GM23338 (cell line): ENCODE results near the gene UQCR11. TPM values are rescaled to one million over a fixed set of nuclear protein-coding genes. Genes with fewer than 3 reads are reported as not detected.

ENCODE experiments used
- ATAC-seq: fragments of 200-7000 bp; cut with Tn5 transposase; 3 replicates; pipeline ENCODE4 v1.9.1; 2020
- DNase-seq: peaks from one replicate; pipeline ENCODE4 v3.0.0-alpha.2; 2015; ENCODE audit warnings: low spot score
- H2AFZ ChIP-seq: fragments of 200-600 bp; sonication (generic); 2 replicates; pipeline ENCODE4 v1.8.0; 2016; ENCODE audit warnings: antibody characterized with exemption, mild to moderate bottlenecking, moderate library complexity
- H3F3A ChIP-seq: fragments of 200-600 bp; sonication (generic); replicated peaks from 2 replicates; pipeline ENCODE4 v1.8.0; 2017; ENCODE audit warnings: antibody characterized with exemption, mixed run types, low read depth
- H3K27ac ChIP-seq: fragments of 200-600 bp; sonication (generic); 2 replicates; pipeline ENCODE4 v1.6.1; 2016; ENCODE audit warnings: low read depth
- H3K27me3 ChIP-seq: fragments of 200-600 bp; sonication (generic); 2 replicates; pipeline ENCODE4 v1.8.0; 2016; ENCODE audit warnings: mild to moderate bottlenecking, mixed run types, moderate library complexity; ENCODE audit not compliant: insufficient read depth
- H3K36me3 ChIP-seq: fragments of 200-600 bp; sonication (generic); 2 replicates; pipeline ENCODE4 v1.8.0; 2016; ENCODE audit warnings: mild to moderate bottlenecking; ENCODE audit not compliant: insufficient read depth
- H3K4me1 ChIP-seq: fragments of 200-600 bp; sonication (generic); 2 replicates; pipeline ENCODE4 v1.8.0; 2016; ENCODE audit warnings: mild to moderate bottlenecking, moderate library complexity; ENCODE audit not compliant: insufficient read depth
- H3K4me2 ChIP-seq: fragments of 200-600 bp; sonication (generic); 2 replicates; pipeline ENCODE4 v1.7.1; 2017; ENCODE audit warnings: mixed run types
- H3K4me3 ChIP-seq: fragments of 200-600 bp; sonication (generic); 2 replicates; pipeline ENCODE4 v1.6.1; 2016; ENCODE audit warnings: mixed run types
- H3K79me2 ChIP-seq: fragments of 200-600 bp; sonication (generic); replicated peaks from 2 replicates; pipeline ENCODE4 v1.8.0; 2017; ENCODE audit warnings: mild to moderate bottlenecking; ENCODE audit not compliant: insufficient read depth
- H3K9me2 ChIP-seq: fragments of 200-600 bp; sonication (generic); 2 replicates; pipeline ENCODE4 v1.8.0; 2017; ENCODE audit not compliant: insufficient read depth
- H4K20me1 ChIP-seq: fragments of 200-600 bp; sonication (generic); replicated peaks from 2 replicates; pipeline ENCODE4 v1.8.0; 2017; ENCODE audit warnings: mild to moderate bottlenecking; ENCODE audit not compliant: insufficient read depth
- H3K27ac Mint-ChIP-seq: 2 replicates; pipeline ENCODE4 v1.8.0; 2020; ENCODE audit warnings: inconsistent platforms, mild to moderate bottlenecking, moderate library complexity, mixed read lengths
- H3K27me3 Mint-ChIP-seq: 3 replicates; pipeline ENCODE4 v1.8.0; 2022; ENCODE audit warnings: low read depth, mild to moderate bottlenecking, moderate library complexity, mixed read lengths, inconsistent platforms; ENCODE audit not compliant: insufficient read depth, poor library complexity
- H3K36me3 Mint-ChIP-seq: 3 replicates; pipeline ENCODE4 v1.8.0; 2021; ENCODE audit warnings: low read depth, mild to moderate bottlenecking, inconsistent platforms, moderate library complexity, mixed read lengths
- H3K4me1 Mint-ChIP-seq: 3 replicates; pipeline ENCODE4 v1.8.0; 2020; ENCODE audit warnings: mild to moderate bottlenecking, inconsistent platforms, mixed read lengths
- H3K4me3 Mint-ChIP-seq: 3 replicates; pipeline ENCODE4 v1.8.0; 2021; ENCODE audit warnings: moderate library complexity, mild to moderate bottlenecking, inconsistent platforms, mixed read lengths
- H3K9me3 Mint-ChIP-seq: 3 replicates; pipeline ENCODE4 v1.8.0; 2020; ENCODE audit warnings: moderate library complexity, mild to moderate bottlenecking, inconsistent platforms, mixed read lengths
- CREB1 ChIP-seq: fragments of 250-450 bp; sonication (Bioruptor Pico); IDR thresholded peaks from 2 replicates; pipeline ENCODE4 v1.5.0; 2020; ENCODE audit warnings: low read depth, mild to moderate bottlenecking, moderate library complexity
- CTCF ChIP-seq, 2 experiments: fragments of 200-600 bp in 1 of 2; sonication (generic) in 1 of 2; conservative IDR thresholded peaks; 2 replicates each; pipeline versions ENCODE4 v1.5.1 to v1.6.1; 2016 to 2017; ENCODE audit warnings: antibody characterized with exemption in 2 of 2, low read depth in 2 of 2, mild to moderate bottlenecking in 2 of 2, moderate library complexity in 1 of 2
- ETS1 ChIP-seq: IDR thresholded peaks from 2 replicates; pipeline ENCODE4 v1.6.1; 2016; ENCODE audit warnings: antibody characterized with exemption
- EZH2 ChIP-seq: fragments of 200-600 bp; sonication (generic); IDR thresholded peaks from one replicate; pipeline ENCODE4 v1.8.0; 2017; ENCODE audit warnings: antibody characterized with exemption, mild to moderate bottlenecking, low read depth; ENCODE audit not compliant: unreplicated experiment
- EZH2phosphoT487 ChIP-seq: fragments of 200-600 bp; sonication (generic); IDR thresholded peaks from one replicate; pipeline ENCODE4 v1.8.1; 2018; ENCODE audit warnings: antibody characterized with exemption; ENCODE audit not compliant: unreplicated experiment
- JUNB ChIP-seq: IDR thresholded peaks from one replicate; pipeline ENCODE4 v1.6.1; 2016; ENCODE audit warnings: antibody characterized with exemption; ENCODE audit not compliant: unreplicated experiment
- NANOG ChIP-seq: IDR thresholded peaks from 2 replicates; pipeline ENCODE4 v1.6.1; 2016; ENCODE audit warnings: antibody characterized with exemption, borderline replicate concordance
- POLR2AphosphoS5 ChIP-seq: IDR thresholded peaks from 2 replicates; pipeline ENCODE4 v1.6.1; 2016; ENCODE audit warnings: antibody characterized with exemption, low read depth
- REST ChIP-seq: IDR thresholded peaks from one replicate; pipeline ENCODE4 v1.6.1; 2018; ENCODE audit warnings: antibody characterized with exemption; ENCODE audit not compliant: unreplicated experiment
- STAT1 ChIP-seq: IDR thresholded peaks from one replicate; pipeline ENCODE4 v1.6.1; 2016; ENCODE audit warnings: antibody characterized with exemption; ENCODE audit not compliant: unreplicated experiment
- ZNF114 ChIP-seq: fragments of 250-450 bp; sonication (Bioruptor Pico); IDR thresholded peaks from 2 replicates; pipeline ENCODE4 v1.5.0; 2020; ENCODE audit warnings: mild to moderate bottlenecking, moderate library complexity
- ZNF331 ChIP-seq: fragments of 250-450 bp; sonication (Bioruptor Pico); IDR thresholded peaks from 2 replicates; pipeline ENCODE4 v1.5.0; 2020; ENCODE audit warnings: low read depth, mild to moderate bottlenecking, moderate library complexity
- ZNF462 ChIP-seq: fragments of 250-450 bp; sonication (Bioruptor Pico); IDR thresholded peaks from 2 replicates; pipeline ENCODE4 v1.5.0; 2020; ENCODE audit warnings: mild to moderate bottlenecking, moderate library complexity
- polyA plus RNA-seq: library from polyadenylated mRNA; unstranded; fragments of >200 nt; fragmentation: Nextera tagmentation; extraction: Ambion mirVana; gene quantifications from 2 replicates; pipeline ENCODE4 v1.2.1, GENCODE V29; 2016
- total RNA-seq: library from RNA; depleted of rRNA; stranded (reverse); fragments of >200 nt; shearing (Covaris generic); gene quantifications from 2 replicates; pipeline ENCODE4 v1.2.3, GENCODE V29; 2014

Gene UQCR11
- total and polyA plus RNA-seq, 2 experiments from 2014 or later = 46.4 to 413 TPM

GRCh38 chr19:1610579-1610978, 5.3 kb upstream of the UQCR11 start:
- peaks cover 31% of the 10 kb centered on the region for H3K27me3 Mint-ChIP-seq
- no peak overlapping the region for H3K27ac Mint-ChIP-seq
- H3K4me3 ChIP-seq = no peak overlapping the region
- TF ChIP-seq JUNB = no peak
- TF ChIP-seq REST = no peak
- no peak for TF ChIP-seq ZNF462 (CRISPR knock-in tag)
- TF ChIP-seq CREB1 = no peak
- TF ChIP-seq ETS1 = no peak
- no peak for TF ChIP-seq NANOG
- no peak for TF ChIP-seq EZH2
- no peak for TF ChIP-seq STAT1
- TF ChIP-seq ZNF114 (CRISPR knock-in tag) = no peak
- TF ChIP-seq ZNF331 (CRISPR knock-in tag) = no peak
- TF ChIP-seq EZH2phosphoT487 = no peak
- TF ChIP-seq CTCF (conservative IDR thresholded peaks at IDR 0.05; ENCODE audit: low read depth in 2 of 2) = no peak
- no peak for TF ChIP-seq POLR2AphosphoS5
- peaks cover 58% of the 10 kb centered on the region for H3K36me3 Mint-ChIP-seq
- no peaks in the 10 kb centered on the region for H3K27me3 ChIP-seq
- ATAC-seq (no peak), DNase-seq (no peak)
- peaks cover 8% of the 10 kb centered on the region; the same call in 1 of the 2 replicates for H3K36me3 ChIP-seq
- H3K27ac ChIP-seq = no peak overlapping the region
- no peaks in the 10 kb centered on the region for H3K9me3 Mint-ChIP-seq
- H3K79me2 ChIP-seq = no peaks in the 10 kb centered on the region
- 0 out of 3 replicates have a peak, but pooled peaks cover 9% of the 10 kb centered on the region for H3K4me1 Mint-ChIP-seq
- H3F3A ChIP-seq = peaks cover 33% of the 10 kb centered on the region
- H3K9me2 ChIP-seq = no peaks in the 10 kb centered on the region
- H4K20me1 ChIP-seq = peaks cover under 1% of the 10 kb centered on the region; the same call in 1 of the 2 replicates
- peaks cover 8% of the 10 kb centered on the region for H3K4me1 ChIP-seq
- H2AFZ ChIP-seq = no peak overlapping the region
- H3K4me3 Mint-ChIP-seq = no peak overlapping the region
- H3K4me2 ChIP-seq = no peak overlapping the region
